IMR-90 (cell line): Measurements from ENCODE around the gene TRAF3IP1. TPM values are rescaled to one million over a fixed set of nuclear protein-coding genes. Genes with fewer than 3 reads are reported as not detected.

Experiments used
- ATAC-seq: fragments of 200-7000 bp; cut with Tn5 transposase; 2 replicates; pipeline ENCODE4 v1.9.1; 2020; ENCODE audit warnings: low read depth, mild to moderate bottlenecking, moderate library complexity
- BruUV-seq: library from RNA; stranded (reverse); fragments of 400-500 nt; replicated peaks from 2 replicates; lab custom pipeline; 2021; lab: Mats Ljungman, UMichigan
- CTCF ChIA-PET: fragments of 300-600 bp; formaldehyde crosslinking; extraction: SDS; loops from one replicate; lab custom pipeline; 2021; ENCODE audit warnings: antibody characterized with exemption; lab: Yijun Ruan, JAX
- POLR2A ChIA-PET: fragments of 300-600 bp; sonication (Branson Sonifier 250); formaldehyde crosslinking; loops from one replicate; lab custom pipeline; 2022; ENCODE audit warnings: antibody characterized with exemption; ENCODE audit not compliant: unreplicated experiment; lab: Charles Lee
- DNase-seq: peaks from one replicate; pipeline ENCODE4 v3.0.0; 2013
- H2AFZ ChIP-seq: replicated peaks from 2 replicates; pipeline ENCODE3; 2013; ENCODE audit warnings: low read length, mild to moderate bottlenecking; ENCODE audit not compliant: poor library complexity
- H2AK5ac ChIP-seq: 2 replicates; pipeline ENCODE4 v1.6.1; 2013; ENCODE audit warnings: low read depth, low read length, inconsistent platforms
- H2AK9ac ChIP-seq: replicated peaks from 2 replicates; pipeline ENCODE3; 2013; ENCODE audit warnings: mild to moderate bottlenecking, low read depth, low read length, moderate library complexity; ENCODE audit not compliant: poor library complexity
- H2BK120ac ChIP-seq: 2 replicates; pipeline ENCODE4 v1.6.1; 2013; ENCODE audit warnings: low read depth, low read length, inconsistent platforms
- H2BK15ac ChIP-seq: 3 replicates; pipeline ENCODE4 v1.6.1; 2013; ENCODE audit warnings: low read depth, low read length, inconsistent platforms
- H2BK20ac ChIP-seq: 2 replicates; pipeline ENCODE4 v1.6.1; 2013; ENCODE audit warnings: low read depth, mild to moderate bottlenecking, inconsistent platforms, low read length, moderate library complexity
- H2BK5ac ChIP-seq: 2 replicates; pipeline ENCODE4 v1.6.1; 2013; ENCODE audit warnings: mild to moderate bottlenecking, low read depth, low read length, inconsistent platforms; ENCODE audit not compliant: poor library complexity, severe bottlenecking
- H3K14ac ChIP-seq: replicated peaks from 2 replicates; pipeline ENCODE4 v1.6.1; 2013; ENCODE audit warnings: low read depth, low read length, inconsistent platforms
- H3K18ac ChIP-seq: 2 replicates; pipeline ENCODE4 v1.6.1; 2013; ENCODE audit warnings: low read depth, low read length, control low read depth
- H3K23ac ChIP-seq: 2 replicates; pipeline ENCODE4 v1.6.1; 2013; ENCODE audit warnings: low read depth, low read length, inconsistent platforms
- H3K27ac ChIP-seq: 2 replicates; pipeline ENCODE4 v1.5.1; 2013; ENCODE audit warnings: mild to moderate bottlenecking, control low read depth, low read length; ENCODE audit not compliant: insufficient read depth
- H3K27me3 ChIP-seq: 2 replicates; pipeline ENCODE4 v1.6.1; 2013; ENCODE audit warnings: low read length; ENCODE audit not compliant: control insufficient read depth, insufficient read depth
- H3K36me3 ChIP-seq: 2 replicates; pipeline ENCODE4 v1.6.1; 2013; ENCODE audit warnings: low read length, mixed read lengths; ENCODE audit not compliant: control insufficient read depth, insufficient read depth
- H3K4ac ChIP-seq: 2 replicates; pipeline ENCODE4 v1.6.1; 2013; ENCODE audit warnings: low read depth, low read length, inconsistent platforms
- H3K4me1 ChIP-seq: 2 replicates; pipeline ENCODE4 v1.6.1; 2013; ENCODE audit warnings: low read length, mixed read lengths; ENCODE audit not compliant: control insufficient read depth, insufficient read depth
- H3K4me2 ChIP-seq: 2 replicates; pipeline ENCODE4 v1.6.1; 2013; ENCODE audit warnings: low read depth, mild to moderate bottlenecking, control low read depth, low read length, moderate library complexity
- H3K4me3 ChIP-seq: 2 replicates; pipeline ENCODE4 v1.5.1; 2013; ENCODE audit warnings: low read depth, mild to moderate bottlenecking, control low read depth, low read length, moderate library complexity; ENCODE audit not compliant: insufficient read depth
- H3K56ac ChIP-seq: 2 replicates; pipeline ENCODE4 v1.6.1; 2013; ENCODE audit warnings: low read length, inconsistent platforms; ENCODE audit not compliant: insufficient read depth; ENCODE audit errors: extremely low read depth
- H3K79me1 ChIP-seq, 2 experiments: 2 replicates each; pipeline ENCODE4 v1.6.1; 2013; ENCODE audit warnings: low read length in 2 of 2, inconsistent platforms in 1 of 2, low read depth in 1 of 2
- H3K9ac ChIP-seq: 2 replicates; pipeline ENCODE4 v1.6.1; 2013; ENCODE audit warnings: low read depth, low read length, control low read depth
- H3K9me1 ChIP-seq: 2 replicates; pipeline ENCODE4 v1.6.1; 2013; ENCODE audit warnings: low read length, inconsistent platforms; ENCODE audit not compliant: insufficient read depth
- H3K9me3 ChIP-seq: 2 replicates; pipeline ENCODE4 v1.6.1; 2013; ENCODE audit warnings: low read length; ENCODE audit not compliant: control insufficient read depth, insufficient read depth
- H4K20me1 ChIP-seq: 2 replicates; pipeline ENCODE4 v1.6.1; 2013; ENCODE audit warnings: low read length, inconsistent platforms; ENCODE audit not compliant: insufficient read depth
- H4K5ac ChIP-seq: 2 replicates; pipeline ENCODE4 v1.6.1; 2013; ENCODE audit warnings: mild to moderate bottlenecking, low read depth, low read length, control low read depth
- H4K8ac ChIP-seq, 2 experiments: 2 replicates each; pipeline ENCODE4 v1.6.1; 2013; ENCODE audit warnings: low read depth in 2 of 2, low read length in 2 of 2, control low read depth in 1 of 2, inconsistent platforms in 1 of 2
- H4K91ac ChIP-seq: 2 replicates; pipeline ENCODE4 v1.6.1; 2013; ENCODE audit warnings: low read depth, low read length, inconsistent platforms; ENCODE audit not compliant: insufficient read depth
- BHLHE40 ChIP-seq: fragments of 150-350 bp; IDR thresholded peaks from 2 replicates; pipeline ENCODE4 v1.6.1; 2016; ENCODE audit warnings: mild to moderate bottlenecking, low read depth, low read length
- CHD1 ChIP-seq: IDR thresholded peaks from 2 replicates; pipeline ENCODE4 v1.6.1; 2012; ENCODE audit warnings: low read depth, low read length, improper control_type of control experiment
- ELK1 ChIP-seq: fragments of 150-350 bp; IDR thresholded peaks from 2 replicates; pipeline ENCODE4 v1.6.1; 2016; ENCODE audit warnings: low read depth, mild to moderate bottlenecking, low read length, moderate library complexity, borderline replicate concordance
- FOS ChIP-seq: fragments of 150-350 bp; IDR thresholded peaks from 2 replicates; pipeline ENCODE4 v1.6.1; 2016; ENCODE audit warnings: low read depth, low read length
- MAFK ChIP-seq: IDR thresholded peaks from 2 replicates; pipeline ENCODE4 v1.6.1; 2012; ENCODE audit warnings: low read depth, low read length, improper control_type of control experiment
- MXI1 ChIP-seq: IDR thresholded peaks from 2 replicates; pipeline ENCODE4 v1.6.1; 2012; ENCODE audit warnings: low read depth, mild to moderate bottlenecking, low read length, moderate library complexity, borderline replicate concordance
- POLR2A ChIP-seq: IDR thresholded peaks from 2 replicates; pipeline ENCODE4 v1.6.1; 2012; ENCODE audit warnings: mild to moderate bottlenecking, low read depth, low read length
- RAD21 ChIP-seq: IDR thresholded peaks from 2 replicates; pipeline ENCODE4 v1.6.1; 2012; ENCODE audit warnings: low read length, improper control_type of control experiment
- RFX5 ChIP-seq: IDR thresholded peaks from 2 replicates; pipeline ENCODE4 v1.8.0; 2012; ENCODE audit warnings: low read depth, mild to moderate bottlenecking, low read length, moderate library complexity
- SMC3 ChIP-seq: fragments of 150-350 bp; IDR thresholded peaks from 2 replicates; pipeline ENCODE4 v1.6.1; 2016; ENCODE audit warnings: low read depth, mild to moderate bottlenecking, antibody characterized with exemption, low read length, moderate library complexity
- USF2 ChIP-seq: fragments of 150-350 bp; IDR thresholded peaks from 2 replicates; pipeline ENCODE4 v1.6.1; 2017; ENCODE audit warnings: mild to moderate bottlenecking, antibody characterized with exemption, low read length, low read depth
- WGBS, 2 experiments: methylation state at CpG; one replicate each; pipeline versions ENCODE4 v1.1.5 to v1.1.7; 2013; ENCODE audit warnings: missing lambda C conversion rate in 2 of 2; ENCODE audit not compliant: insufficient read length in 1 of 2; ENCODE audit errors: extremely low coverage in 2 of 2; 5-methylcytosine and 5-hydroxymethylcytosine counted together
- dilution Hi-C: fragments of 300-500 bp; cut with HindIII; formaldehyde crosslinking; loops from one replicate; pipeline ENCODE4 v1.14.3; 2018; ENCODE audit warnings: low sequenced_read_pairs; ENCODE audit not compliant: unreplicated experiment
- in situ Hi-C: fragments of 300-500 bp; cut with MboI; formaldehyde crosslinking; loops from 3 replicates; pipeline ENCODE4 v1.14.3; 2019; ENCODE audit warnings: low sequenced_read_pairs, inconsistent platforms, mixed read lengths
- intact Hi-C: fragments of 100-400 bp; cut with micrococcal nuclease; formaldehyde crosslinking; loops from 2 replicates; pipeline ENCODE4 v1.10.0; 2022
- polyA plus RNA-seq, 3 experiments: library from polyadenylated mRNA; depleted of rRNA; stranded (reverse); fragments of >200 nt; gene quantifications; 2 replicates each; pipeline ENCODE4 v1.2.3, GENCODE V29; 2012; ENCODE audit warnings: low replicate concordance in 1 of 3
- total RNA-seq: library from RNA; depleted of rRNA; stranded (reverse); fragments of >200 nt; gene quantifications from 2 replicates; pipeline ENCODE4 v1.2.3, GENCODE V29; 2012

TRAF3IP1 gene
- total and polyA plus RNA-seq, 2 of the 4 experiments (the other 2 are of a cell fraction): 5.9 to 8.3 TPM

GRCh38 chr2:238325694-238326093 is 5.4 kb downstream of the TRAF3IP1 start:
- ChIA-PET CTCF (no interaction called here), POLR2A (no interaction called here)
- ATAC-seq (no peak), DNase-seq (no peak)
- H3K18ac ChIP-seq: no peak overlapping the region
- no peak overlapping the region for H3K23ac ChIP-seq
- H3K4me3 ChIP-seq: no peak overlapping the region
- H4K5ac ChIP-seq: no peak overlapping the region
- no peak overlapping the region for H2AFZ ChIP-seq
- H2BK20ac ChIP-seq: no peak overlapping the region
- H4K8ac ChIP-seq: no peak overlapping the region
- no peak overlapping the region for H2BK5ac ChIP-seq
- intact Hi-C loops (no loop called here), dilution Hi-C loops (no loop called here), in situ Hi-C loops (no loop called here)
- TF ChIP-seq MXI1: no peak
- TF ChIP-seq ELK1: no peak
- TF ChIP-seq POLR2A: no peak
- no peak for TF ChIP-seq RAD21
- TF ChIP-seq FOS: no peak
- TF ChIP-seq CHD1: no peak
- no peak for TF ChIP-seq RFX5
- TF ChIP-seq MAFK: no peak
- TF ChIP-seq SMC3: no peak
- no peak for TF ChIP-seq BHLHE40
- no peak for TF ChIP-seq USF2
- no peak overlapping the region for H3K9ac ChIP-seq
- peaks cover 26% of the 10 kb centered on the region for H3K36me3 ChIP-seq
- H3K56ac ChIP-seq: no peak overlapping the region
- H3K4me2 ChIP-seq: no peak overlapping the region
- H4K20me1 ChIP-seq: no peaks in the 10 kb centered on the region; the same call in 1 of the 2 replicates
- no peak overlapping the region for H3K4ac ChIP-seq
- BruUV-seq: no TSS peak
- H2AK9ac ChIP-seq: no peak overlapping the region
- H2AK5ac ChIP-seq: no peak overlapping the region
- no peaks in the 10 kb centered on the region for H3K27me3 ChIP-seq
- 100% methylated on average over 1 of the region's 9 CpGs; no CpG with 5 or more reads in 1 of the 2 experiments for WGBS, 2 experiments
- H3K14ac ChIP-seq: no peak overlapping the region
- H4K91ac ChIP-seq: no peak overlapping the region
- peaks cover 5% of the 10 kb centered on the region for H3K4me1 ChIP-seq
- no peaks in the 10 kb centered on the region for H3K9me3 ChIP-seq
- peaks cover 21% of the 10 kb centered on the region for H3K9me1 ChIP-seq
- H2BK15ac ChIP-seq: no peak overlapping the region
- no peak overlapping the region for H3K27ac ChIP-seq
- no peak overlapping the region for H2BK120ac ChIP-seq
- peaks cover 27 to 53% of the 10 kb centered on the region in 2 experiments for H3K79me1 ChIP-seq
